GM23248 (cell line): ENCODE data around the gene DENND5B. TPM values are rescaled to one million over a fixed set of nuclear protein-coding genes. Genes with fewer than 3 reads are reported as not detected.

Experiments used
- DNase-seq: peaks from one replicate; pipeline ENCODE4 v3.0.0-alpha.2; 2015
- H2AFZ ChIP-seq: fragments of 200-600 bp; sonication (generic); 2 replicates; pipeline ENCODE4 v1.6.1; 2016; ENCODE audit warnings: antibody characterized with exemption
- H3F3A ChIP-seq: fragments of 200-600 bp; sonication (generic); 2 replicates; pipeline ENCODE4 v1.6.1; 2016; ENCODE audit warnings: mild to moderate bottlenecking, antibody characterized with exemption, mixed run types; ENCODE audit not compliant: insufficient read depth
- H3K27ac ChIP-seq: fragments of 200-600 bp; sonication (generic); 2 replicates; pipeline ENCODE4 v1.5.1; 2016; ENCODE audit warnings: mild to moderate bottlenecking
- H3K27me3 ChIP-seq: fragments of 200-600 bp; sonication (generic); replicated peaks from 2 replicates; pipeline ENCODE4 v1.6.1; 2016; ENCODE audit warnings: mild to moderate bottlenecking; ENCODE audit not compliant: insufficient read depth
- H3K36me3 ChIP-seq: fragments of 200-600 bp; sonication (generic); 2 replicates; pipeline ENCODE4 v1.6.1; 2016; ENCODE audit warnings: low read depth, mild to moderate bottlenecking
- H3K4me1 ChIP-seq: fragments of 200-600 bp; sonication (generic); 2 replicates; pipeline ENCODE4 v1.6.1; 2016; ENCODE audit warnings: mild to moderate bottlenecking; ENCODE audit not compliant: insufficient read depth
- H3K4me2 ChIP-seq: fragments of 200-600 bp; sonication (generic); one replicate; pipeline ENCODE4 v1.6.1; 2016; ENCODE audit warnings: mild to moderate bottlenecking; ENCODE audit not compliant: unreplicated experiment
- H3K4me3 ChIP-seq: fragments of 200-600 bp; sonication (generic); 2 replicates; pipeline ENCODE4 v1.5.1; 2016; ENCODE audit warnings: mild to moderate bottlenecking
- H3K79me2 ChIP-seq: fragments of 200-600 bp; sonication (generic); 2 replicates; pipeline ENCODE4 v1.6.1; 2016; ENCODE audit warnings: mild to moderate bottlenecking; ENCODE audit not compliant: insufficient read depth
- H3K9ac ChIP-seq: fragments of 200-600 bp; sonication (generic); 2 replicates; pipeline ENCODE4 v1.6.1; 2016; ENCODE audit warnings: mild to moderate bottlenecking
- H3K9me2 ChIP-seq: fragments of 200-600 bp; sonication (generic); 2 replicates; pipeline ENCODE4 v1.6.1; 2016; ENCODE audit warnings: mixed run types, mild to moderate bottlenecking, moderate library complexity; ENCODE audit not compliant: insufficient read depth
- H3K9me3 ChIP-seq: fragments of 200-600 bp; sonication (generic); one replicate; pipeline ENCODE4 v1.6.1; 2017; ENCODE audit warnings: low read depth
- H4K20me1 ChIP-seq: fragments of 200-600 bp; sonication (generic); 2 replicates; pipeline ENCODE4 v1.6.0; 2016; ENCODE audit not compliant: insufficient read depth
- EZH2 ChIP-seq: fragments of 200-600 bp; sonication (generic); IDR thresholded peaks from 2 replicates; pipeline ENCODE4 v1.6.1; 2018; ENCODE audit warnings: antibody characterized with exemption, mild to moderate bottlenecking; ENCODE audit not compliant: insufficient read depth, poor library complexity, severe bottlenecking
- EZH2phosphoT487 ChIP-seq: fragments of 200-600 bp; sonication (generic); IDR thresholded peaks from 2 replicates; pipeline ENCODE4 v1.6.1; 2018; ENCODE audit warnings: antibody characterized with exemption, moderate library complexity, mild to moderate bottlenecking, low read depth; ENCODE audit not compliant: insufficient read depth
- WGBS, 2 experiments: methylation state at CpG; one replicate each; pipeline ENCODE4 v1.1.6; 2015 to 2017; ENCODE audit warnings: low lambda C conversion rate in 2 of 2, low coverage in 1 of 2; ENCODE audit errors: missing lambda C conversion rate in 2 of 2; 5-methylcytosine and 5-hydroxymethylcytosine counted together
- in situ Hi-C: fragments of 300-500 bp; cut with MboI; formaldehyde crosslinking; loops from 2 replicates; pipeline ENCODE4 v1.15.0; 2020
- polyA plus RNA-seq: library from polyadenylated mRNA; unstranded; fragments of >200 nt; fragmentation: Nextera tagmentation; extraction: Ambion mirVana; gene quantifications from 2 replicates; pipeline ENCODE4 v1.2.1, GENCODE V29; 2016
- total RNA-seq: library from RNA; depleted of rRNA; stranded (reverse); fragments of >200 nt; shearing (Covaris generic); gene quantifications from 2 replicates; pipeline ENCODE4 v1.2.3, GENCODE V29; 2014

DENND5B gene
- total and polyA plus RNA-seq, 2 experiments from 2014 or later: 9.9 to 12.0 TPM

DNA sequence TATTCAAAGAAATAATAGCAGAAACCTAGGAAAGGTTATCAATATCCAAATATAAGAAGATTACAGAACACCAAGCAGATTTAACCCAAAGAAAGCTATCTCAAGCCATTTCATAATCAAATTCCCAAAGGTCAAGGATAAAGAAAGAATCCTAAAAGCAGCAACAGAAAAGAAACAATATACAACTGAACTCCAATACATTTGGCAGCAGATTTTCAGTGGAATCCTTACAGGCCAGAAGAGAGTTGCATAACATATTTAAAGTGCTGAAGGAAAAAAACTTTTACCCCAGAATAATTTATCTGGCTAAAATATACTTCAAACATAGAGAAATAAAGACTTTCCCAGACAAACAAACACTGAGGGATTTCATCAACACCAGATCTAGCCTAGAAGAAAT lies 54.3 kb downstream of the DENND5B start:
- H4K20me1 ChIP-seq: no peaks in the 10 kb centered on the region
- no peaks in the 10 kb centered on the region for H3K36me3 ChIP-seq
- H3K4me2 ChIP-seq: no peak overlapping the region
- DNase-seq: peak; percentile 14
- no peak overlapping the region for H3K27ac ChIP-seq
- in situ Hi-C loops: no loop called here
- H3K79me2 ChIP-seq: peaks cover 99% of the 10 kb centered on the region
- H3K9me3 ChIP-seq: no peaks in the 10 kb centered on the region
- no peak overlapping the region for H3K9ac ChIP-seq
- no peaks in the 10 kb centered on the region for H3F3A ChIP-seq
- no peak overlapping the region for H2AFZ ChIP-seq
- H3K27me3 ChIP-seq: no peaks in the 10 kb centered on the region
- H3K4me1 ChIP-seq: peaks cover 6% of the 10 kb centered on the region
- H3K9me2 ChIP-seq: no peaks in the 10 kb centered on the region
- no peak overlapping the region for H3K4me3 ChIP-seq
- TF ChIP-seq EZH2: no peak
- TF ChIP-seq EZH2phosphoT487: no peak

DNA sequence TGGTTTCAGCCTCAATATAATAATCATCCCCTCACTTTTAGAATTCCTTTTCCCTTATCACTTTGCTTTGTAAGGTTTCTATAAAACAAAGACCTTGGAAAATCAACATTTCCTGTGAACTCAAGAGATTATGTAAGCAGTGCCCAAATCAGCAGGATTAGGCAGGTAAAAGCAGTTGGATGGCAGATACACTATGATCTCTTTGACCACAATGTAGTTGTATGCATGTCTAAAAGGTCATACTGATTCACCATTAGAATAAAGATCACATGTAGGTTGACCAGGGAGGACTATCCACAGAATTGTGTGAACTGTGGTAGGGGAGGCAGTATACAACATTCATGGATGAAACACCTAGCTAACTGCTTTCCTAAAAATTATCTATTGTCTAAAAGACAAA lies 57.5 kb downstream of the DENND5B start:
- no peak overlapping the region for H2AFZ ChIP-seq
- in situ Hi-C loops: no loop called here
- no peak overlapping the region for H3K27ac ChIP-seq

DNA sequence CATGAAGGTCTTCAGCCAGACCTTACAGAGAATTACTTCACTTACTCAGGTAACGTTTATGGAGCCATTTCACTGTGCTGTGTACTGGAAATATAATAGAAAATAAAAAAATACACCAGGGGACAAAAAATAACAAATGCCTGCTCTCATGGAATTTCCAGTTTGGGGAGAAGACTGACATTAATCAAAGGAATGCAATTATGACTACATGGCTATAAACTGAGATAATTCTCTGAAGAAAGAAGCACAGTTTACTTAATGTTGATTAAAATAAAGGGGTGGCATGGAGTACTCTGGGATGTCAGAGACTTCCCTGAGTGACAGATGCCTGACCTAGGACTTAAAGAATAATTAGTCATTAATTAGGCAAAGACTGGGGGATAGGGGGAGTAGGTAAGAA lies 59.0 kb downstream of the DENND5B start:
- no peaks in the 10 kb centered on the region for H3K9me3 ChIP-seq
- H4K20me1 ChIP-seq: no peaks in the 10 kb centered on the region
- H2AFZ ChIP-seq: no peak overlapping the region
- H3K27me3 ChIP-seq: no peaks in the 10 kb centered on the region
- H3K4me3 ChIP-seq: no peak overlapping the region
- H3K27ac ChIP-seq: no peak overlapping the region
- peaks cover 94% of the 10 kb centered on the region for H3K79me2 ChIP-seq
- H3K4me1 ChIP-seq: peaks cover 9% of the 10 kb centered on the region
- TF ChIP-seq EZH2phosphoT487: no peak
- no peak for TF ChIP-seq EZH2
- no peaks in the 10 kb centered on the region for H3K9me2 ChIP-seq
- no peak overlapping the region for H3K4me2 ChIP-seq
- in situ Hi-C loops: no loop called here
- H3K36me3 ChIP-seq: no peaks in the 10 kb centered on the region
- no peaks in the 10 kb centered on the region for H3F3A ChIP-seq
- 94 to 98% methylated on average over 1 of the region's 1 CpG for WGBS, 2 experiments
- no peak for DNase-seq
- H3K9ac ChIP-seq: no peak overlapping the region

More for the DNA sequence above, 57.5 kb downstream of the DENND5B start:
- Histone ChIP-seq H3K4me1 (peaks cover 9% of the 10 kb centered on the region), H3K9ac (no peak overlapping the region), H3K9me3 (no peaks in the 10 kb centered on the region), H3K79me2 (peaks cover 95% of the 10 kb centered on the region), H3K4me3 (no peak overlapping the region), H4K20me1 (no peaks in the 10 kb centered on the region), H3K4me2 (no peak overlapping the region), H3F3A (no peaks in the 10 kb centered on the region), H3K27me3 (no peaks in the 10 kb centered on the region), H3K9me2 (no peaks in the 10 kb centered on the region), H3K36me3 (no peaks in the 10 kb centered on the region)
- TF ChIP-seq EZH2 (no peak), EZH2phosphoT487 (no peak)
- DNase-seq: no peak

DNA sequence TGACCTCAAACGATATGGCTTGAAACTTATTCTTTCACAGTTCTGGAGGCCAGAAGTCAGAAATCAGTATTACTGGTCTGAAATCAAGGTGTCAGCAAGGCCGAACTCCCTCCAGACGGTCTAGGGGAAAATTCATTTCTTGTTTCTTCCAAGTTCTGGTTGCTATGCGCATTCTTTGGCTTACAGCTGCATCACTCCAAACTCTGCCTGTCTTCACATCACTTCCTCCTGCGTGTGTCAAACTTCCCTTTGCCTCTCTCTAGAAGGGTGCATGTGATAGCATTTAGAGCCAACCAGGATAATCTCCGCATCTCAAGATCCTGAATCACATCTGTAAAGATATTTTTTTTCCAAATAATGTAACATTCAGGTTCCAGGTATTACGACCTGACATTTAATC lies 62.8 kb downstream of the DENND5B start:
- H3K4me3 ChIP-seq: no peak overlapping the region
- H4K20me1 ChIP-seq: no peaks in the 10 kb centered on the region
- H2AFZ ChIP-seq: no peak overlapping the region
- no peaks in the 10 kb centered on the region for H3K9me3 ChIP-seq
- H3K9me2 ChIP-seq: no peaks in the 10 kb centered on the region
- H3K27me3 ChIP-seq: no peaks in the 10 kb centered on the region
- no peak overlapping the region for H3K4me2 ChIP-seq
- peaks cover 94% of the 10 kb centered on the region for H3K79me2 ChIP-seq
- DNase-seq: no peak
- WGBS, 2 experiments: 92 to 94% methylated on average over 7 of the region's 7 CpGs
- no peaks in the 10 kb centered on the region for H3F3A ChIP-seq
- H3K36me3 ChIP-seq: no peaks in the 10 kb centered on the region
- in situ Hi-C loops: no loop called here
- TF ChIP-seq EZH2 (no peak), EZH2phosphoT487 (no peak)
- H3K9ac ChIP-seq: no peak overlapping the region
- no peak overlapping the region for H3K27ac ChIP-seq
- H3K4me1 ChIP-seq: peaks cover 26% of the 10 kb centered on the region

DNA sequence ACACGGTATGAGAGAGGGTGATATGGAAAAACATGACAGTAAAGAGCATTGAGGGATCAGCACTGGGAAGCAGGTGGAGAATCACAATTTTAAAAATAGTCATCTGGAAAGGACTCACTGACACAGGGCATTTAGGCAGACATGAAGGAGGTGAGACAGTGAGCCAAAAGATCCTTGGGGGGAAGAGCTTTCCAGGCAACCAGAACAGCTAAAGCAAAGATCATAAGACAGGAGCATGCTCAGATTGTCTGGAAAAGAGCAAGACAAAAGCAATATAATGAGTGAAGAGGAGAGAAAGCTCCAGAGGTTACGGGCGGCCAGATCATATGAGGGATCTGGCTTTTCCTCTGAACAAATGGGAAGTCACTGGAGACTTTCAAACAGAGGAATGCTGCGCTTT lies 63.9 kb downstream of the DENND5B start:
- Histone ChIP-seq H3K9ac (no peak overlapping the region), H3K9me3 (no peaks in the 10 kb centered on the region), H3F3A (no peaks in the 10 kb centered on the region), H3K79me2 (peaks cover 94% of the 10 kb centered on the region), H2AFZ (no peak overlapping the region), H3K9me2 (no peaks in the 10 kb centered on the region), H4K20me1 (no peaks in the 10 kb centered on the region), H3K27me3 (no peaks in the 10 kb centered on the region), H3K4me1 (peaks cover 24% of the 10 kb centered on the region), H3K4me2 (no peak overlapping the region), H3K36me3 (no peaks in the 10 kb centered on the region), H3K4me3 (no peak overlapping the region), H3K27ac (no peak overlapping the region)
- WGBS, 2 experiments: 93 to 97% methylated on average over 4 of the region's 4 CpGs
- no peak for DNase-seq
- in situ Hi-C loops: no loop called here
- no peak for TF ChIP-seq EZH2
- no peak for TF ChIP-seq EZH2phosphoT487
